ENCODE results near the gene CDC25B. TPM values are rescaled to one million over a fixed set of nuclear protein-coding genes. Genes with fewer than 3 reads are reported as not detected.

CDC25B gene
- total and polyA plus RNA-seq, 2 of the 13 experiments (the other 11 are each of a cell fraction or from before 2014, with no cell fraction given) = 14.5 to 19.4 TPM

DNA sequence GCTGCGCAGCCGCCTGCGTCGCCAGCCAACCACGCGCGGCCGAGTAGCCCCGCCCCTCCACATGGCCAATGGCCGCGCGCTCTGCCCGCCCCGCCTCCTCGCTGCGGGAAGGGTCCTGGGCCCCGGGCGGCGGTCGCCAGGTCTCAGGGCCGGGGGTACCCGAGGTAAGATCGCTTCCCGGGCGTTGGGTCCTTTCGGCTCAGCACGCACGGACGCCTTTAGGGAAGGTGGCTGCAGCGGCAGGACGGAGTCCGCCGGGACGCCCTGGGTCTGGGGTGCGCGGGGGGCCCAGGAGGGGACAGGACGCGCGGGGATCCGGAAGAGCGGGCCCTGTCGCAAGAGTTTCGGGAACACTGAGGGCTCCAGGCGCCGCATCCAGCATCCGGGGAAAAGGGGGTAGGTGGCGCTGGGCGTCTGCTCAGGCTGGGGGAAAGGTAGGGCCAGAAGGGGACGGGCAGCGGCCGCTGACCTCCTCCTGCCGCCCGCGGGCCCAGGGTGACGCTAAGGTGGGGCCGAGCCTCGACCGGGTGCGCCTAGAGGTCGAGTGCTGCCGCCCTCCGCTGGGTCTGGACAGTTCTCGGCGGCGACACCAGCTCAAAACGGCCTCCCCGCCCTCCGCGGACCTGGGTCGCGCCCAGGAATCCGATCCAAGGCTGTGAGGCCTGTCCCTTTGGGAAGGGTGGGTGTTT, 50.8 kb downstream of the CDC25B start, which contains the start of gene MAVS (continued):
- TF ChIP-seq, protein P1, sequence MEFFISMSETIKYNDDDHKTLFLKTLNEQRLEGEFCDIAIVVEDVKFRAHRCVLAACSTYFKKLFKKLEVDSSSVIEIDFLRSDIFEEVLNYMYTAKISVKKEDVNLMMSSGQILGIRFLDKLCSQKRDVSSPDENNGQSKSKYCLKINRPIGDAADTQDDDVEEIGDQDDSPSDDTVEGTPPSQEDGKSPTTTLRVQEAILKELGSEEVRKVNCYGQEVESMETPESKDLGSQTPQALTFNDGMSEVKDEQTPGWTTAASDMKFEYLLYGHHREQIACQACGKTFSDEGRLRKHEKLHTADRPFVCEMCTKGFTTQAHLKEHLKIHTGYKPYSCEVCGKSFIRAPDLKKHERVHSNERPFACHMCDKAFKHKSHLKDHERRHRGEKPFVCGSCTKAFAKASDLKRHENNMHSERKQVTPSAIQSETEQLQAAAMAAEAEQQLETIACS (CRISPR knock-in tag; IDR thresholded peaks at IDR 0.05) = no peak; the same call in 1 of the 2 replicates
- peak; percentile 75 for TF ChIP-seq ZNF317 (CRISPR knock-in tag; IDR thresholded peaks at IDR 0.05)
- peak; percentile 99 for TF ChIP-seq KAT7 (CRISPR knock-in tag; IDR thresholded peaks at IDR 0.05; ENCODE audit: borderline replicate concordance)
- TF ChIP-seq ZBTB21 (CRISPR knock-in tag; IDR thresholded peaks at IDR 0.05) = no peak
- peak; percentile 81 for TF ChIP-seq TMF1 (CRISPR knock-in tag; IDR thresholded peaks at IDR 0.05; ENCODE audit: low read depth)
- TF ChIP-seq MTA1 (CRISPR knock-in tag; IDR thresholded peaks at IDR 0.05; ENCODE audit: borderline replicate concordance) = no peak
- TF ChIP-seq, protein P2, sequence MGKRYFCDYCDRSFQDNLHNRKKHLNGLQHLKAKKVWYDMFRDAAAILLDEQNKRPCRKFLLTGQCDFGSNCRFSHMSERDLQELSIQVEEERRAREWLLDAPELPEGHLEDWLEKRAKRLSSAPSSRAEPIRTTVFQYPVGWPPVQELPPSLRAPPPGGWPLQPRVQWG (CRISPR knock-in tag; IDR thresholded peaks at IDR 0.05; ENCODE audit: borderline replicate concordance, low read depth) = no peak
- TF ChIP-seq GTF3A (CRISPR knock-in tag; conservative IDR thresholded peaks at IDR 0.05) = peak; percentile 24; the same call in 1 of the 2 replicates
- 0 out of 2 replicates have a peak, but pooled peaks have one; percentile 31 for TF ChIP-seq TBX3 (IDR thresholded peaks at IDR 0.05; ENCODE audit: borderline replicate concordance)
- TF ChIP-seq, protein P3, sequence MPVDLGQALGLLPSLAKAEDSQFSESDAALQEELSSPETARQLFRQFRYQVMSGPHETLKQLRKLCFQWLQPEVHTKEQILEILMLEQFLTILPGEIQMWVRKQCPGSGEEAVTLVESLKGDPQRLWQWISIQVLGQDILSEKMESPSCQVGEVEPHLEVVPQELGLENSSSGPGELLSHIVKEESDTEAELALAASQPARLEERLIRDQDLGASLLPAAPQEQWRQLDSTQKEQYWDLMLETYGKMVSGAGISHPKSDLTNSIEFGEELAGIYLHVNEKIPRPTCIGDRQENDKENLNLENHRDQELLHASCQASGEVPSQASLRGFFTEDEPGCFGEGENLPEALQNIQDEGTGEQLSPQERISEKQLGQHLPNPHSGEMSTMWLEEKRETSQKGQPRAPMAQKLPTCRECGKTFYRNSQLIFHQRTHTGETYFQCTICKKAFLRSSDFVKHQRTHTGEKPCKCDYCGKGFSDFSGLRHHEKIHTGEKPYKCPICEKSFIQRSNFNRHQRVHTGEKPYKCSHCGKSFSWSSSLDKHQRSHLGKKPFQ (CRISPR knock-in tag; IDR thresholded peaks at IDR 0.05; ENCODE audit: insufficient replicate concordance) = peak; percentile 96
- TF ChIP-seq, protein P4, sequence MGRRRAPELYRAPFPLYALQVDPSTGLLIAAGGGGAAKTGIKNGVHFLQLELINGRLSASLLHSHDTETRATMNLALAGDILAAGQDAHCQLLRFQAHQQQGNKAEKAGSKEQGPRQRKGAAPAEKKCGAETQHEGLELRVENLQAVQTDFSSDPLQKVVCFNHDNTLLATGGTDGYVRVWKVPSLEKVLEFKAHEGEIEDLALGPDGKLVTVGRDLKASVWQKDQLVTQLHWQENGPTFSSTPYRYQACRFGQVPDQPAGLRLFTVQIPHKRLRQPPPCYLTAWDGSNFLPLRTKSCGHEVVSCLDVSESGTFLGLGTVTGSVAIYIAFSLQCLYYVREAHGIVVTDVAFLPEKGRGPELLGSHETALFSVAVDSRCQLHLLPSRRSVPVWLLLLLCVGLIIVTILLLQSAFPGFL (CRISPR knock-in tag; IDR thresholded peaks at IDR 0.05) = no peak; the same call in 1 of the 2 replicates
- peak; percentile 26 for TF ChIP-seq IKZF4 (CRISPR knock-in tag; IDR thresholded peaks at IDR 0.05; ENCODE audit: borderline replicate concordance, low read depth, not compliant biosample characterization)
- peak; percentile 17; the same call in 1 of the 2 replicates for TF ChIP-seq HIVEP1 (CRISPR knock-in tag; IDR thresholded peaks at IDR 0.05)
- peak; percentile 64 for TF ChIP-seq U2AF1 (optimal IDR thresholded peaks at IDR 0.05; ENCODE audit: low read depth, low read length)
- TF ChIP-seq ZNF572 (CRISPR knock-in tag; IDR thresholded peaks at IDR 0.05) = no peak; the same call in 1 of the 2 replicates
- TF ChIP-seq NFYC (CRISPR knock-in tag; IDR thresholded peaks at IDR 0.05) = peak; percentile 91
- TF ChIP-seq ZNF644 (CRISPR knock-in tag; IDR thresholded peaks at IDR 0.05; ENCODE audit: low read depth) = no peak
- peak; percentile 46; the same call in 1 of the 2 replicates for TF ChIP-seq ARNTL (CRISPR knock-in tag; IDR thresholded peaks at IDR 0.05)
- TF ChIP-seq, protein P5, sequence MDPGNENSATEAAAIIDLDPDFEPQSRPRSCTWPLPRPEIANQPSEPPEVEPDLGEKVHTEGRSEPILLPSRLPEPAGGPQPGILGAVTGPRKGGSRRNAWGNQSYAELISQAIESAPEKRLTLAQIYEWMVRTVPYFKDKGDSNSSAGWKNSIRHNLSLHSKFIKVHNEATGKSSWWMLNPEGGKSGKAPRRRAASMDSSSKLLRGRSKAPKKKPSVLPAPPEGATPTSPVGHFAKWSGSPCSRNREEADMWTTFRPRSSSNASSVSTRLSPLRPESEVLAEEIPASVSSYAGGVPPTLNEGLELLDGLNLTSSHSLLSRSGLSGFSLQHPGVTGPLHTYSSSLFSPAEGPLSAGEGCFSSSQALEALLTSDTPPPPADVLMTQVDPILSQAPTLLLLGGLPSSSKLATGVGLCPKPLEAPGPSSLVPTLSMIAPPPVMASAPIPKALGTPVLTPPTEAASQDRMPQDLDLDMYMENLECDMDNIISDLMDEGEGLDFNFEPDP (CRISPR knock-in tag; conservative IDR thresholded peaks at IDR 0.05) = no peak; the same call in 1 of the 2 replicates
- TF ChIP-seq ATF7 (IDR thresholded peaks at IDR 0.05) = no peak
- no peak for TF ChIP-seq ATF7 (CRISPR knock-in tag; IDR thresholded peaks at IDR 0.05)
- TF ChIP-seq SP1 (IDR thresholded peaks at IDR 0.05) = 0 out of 2 replicates have a peak, but pooled peaks have one; percentile 29
- TF ChIP-seq SP1 (CRISPR knock-in tag; IDR thresholded peaks at IDR 0.05) = peak; percentile 86

Data from HepG2 (cell line).